Left lung (tissue), 14 donors: ENCODE measurements around the gene TSNAX. TPM values are rescaled to one million over a fixed set of nuclear protein-coding genes. Genes with fewer than 3 reads are reported as not detected.

Experiments
- ATAC-seq: fragments of 200-7000 bp; cut with Tn5 transposase; one replicate; pipeline ENCODE4 v1.9.1; 2020; ENCODE audit warnings: moderate library complexity
- DNase-seq, 4 donors: peaks; one replicate each; pipeline ENCODE4 v3.0.0-alpha.2; 2013 to 2020
- H3K27ac ChIP-seq, 2 donors: fragments of 200-600 bp; sonication (generic) in 1 of 2; one replicate each; pipeline versions ENCODE4 v1.5.0 to v1.8.0; 2020 to 2021
- H3K27me3 ChIP-seq, 2 donors: fragments of 200-600 bp; sonication (generic) in 1 of 2; one replicate each; pipeline versions ENCODE4 v1.5.0 to v1.8.0; 2020 to 2021
- H3K36me3 ChIP-seq, 2 donors: fragments of 200-600 bp; sonication (generic) in 1 of 2; one replicate each; pipeline versions ENCODE4 v1.5.0 to v1.8.0; 2020 to 2021
- H3K4me1 ChIP-seq, 2 donors: fragments of 200-600 bp; one replicate each; pipeline ENCODE4 v1.8.0; 2021
- H3K4me3 ChIP-seq, 2 donors: fragments of 200-600 bp; sonication (generic) in 1 of 2; one replicate each; pipeline versions ENCODE4 v1.5.0 to v1.8.0; 2020 to 2021; ENCODE audit warnings: mild to moderate bottlenecking in 1 of 2
- H3K9me3 ChIP-seq, 2 donors: fragments of 200-600 bp; sonication (generic) in 1 of 2; one replicate each; pipeline versions ENCODE4 v1.5.0 to v1.8.0; 2020 to 2021
- CTCF ChIP-seq, 2 donors: fragments of 200-600 bp; sonication (generic) in 1 of 2; IDR thresholded peaks; one replicate each; pipeline versions ENCODE4 v1.5.0 to v1.8.0; 2021; ENCODE audit warnings: antibody characterized with exemption in 2 of 2
- intact Hi-C, 2 donors: fragments of 100-400 bp; cut with DNase I; formaldehyde crosslinking; loops; one replicate each; pipeline versions ENCODE4 v1.11.2 to v1.14.2; 2022
- long read RNA-seq, 12 donors: library from polyadenylated mRNA in 2 of 12; unstranded in 2 of 12; transcript quantifications; one replicate each; pipeline ENCODE4 v2.0.0 and lab custom pipeline, GENCODE V29; 2019 to 2026
- polyA plus RNA-seq, 6 donors: library from polyadenylated mRNA; unstranded; fragments of 120-200 nt; gene quantifications; one replicate each; pipeline ENCODE4 v1.2.1, GENCODE V29; 2013; ENCODE audit not compliant: insufficient read length in 6 of 6
- total RNA-seq, 2 donors: library from RNA; stranded (reverse); fragmentation: NEBNext Ultra II Directional; extraction: Animal tissue kit (Norgen Biotek cat#: 25700); gene quantifications; one replicate each; pipeline ENCODE4 v1.2.1, GENCODE V29; 2021
- donor health status: DM: no; HTN: yes; CAD: no.
- donor health status: DM: no; HTN: no; CAD: no.

The TSNAX gene
- total RNA-seq (10 to 100 TPM; 29.1 to 36.3 TPM), polyA plus RNA-seq (10 to 100 TPM; 47.4 to 63.7 (median 52.9) TPM)
- long read RNA-seq, donor 1, transcript TSNAX-201 (6 exons, 2,650 nt): major isoform, 10 of 15 reads
- long read RNA-seq, donor 1, partial matches to known transcripts: 5 of 15 reads
- long read RNA-seq, donor 1, other reads (novel, unspliced or antisense): 0 of 15 reads
- long read RNA-seq, donor 2, transcript TSNAX-201 (6 exons, 2,650 nt): major isoform, 20 of 30 reads
- long read RNA-seq, donor 2, partial matches to known transcripts: 9 of 30 reads
- long read RNA-seq, donor 2, other reads (novel, unspliced or antisense): 0 of 30 reads
- long read RNA-seq, donor 3, transcript TSNAX-201 (6 exons, 2,650 nt): major isoform, 6 of 6 reads
- long read RNA-seq, donor 3, partial matches to known transcripts: 0 of 6 reads
- long read RNA-seq, donor 3, other reads (novel, unspliced or antisense): 0 of 6 reads
- long read RNA-seq, donor 4, transcript TSNAX-201 (6 exons, 2,650 nt): major isoform, 16 of 21 reads
- long read RNA-seq, donor 4, partial matches to known transcripts: 3 of 21 reads
- long read RNA-seq, donor 4, other reads (novel, unspliced or antisense): 2 of 21 reads
- long read RNA-seq, donor 5, transcript TSNAX-201 (6 exons, 2,650 nt): major isoform, 12 of 17 reads
- long read RNA-seq, donor 5, partial matches to known transcripts: 5 of 17 reads
- long read RNA-seq, donor 5, other reads (novel, unspliced or antisense): 0 of 17 reads
- long read RNA-seq, donor 6, transcript TSNAX-201 (6 exons, 2,650 nt): major isoform, 9 of 9 reads
- long read RNA-seq, donor 6, partial matches to known transcripts: 0 of 9 reads
- long read RNA-seq, donor 6, other reads (novel, unspliced or antisense): 0 of 9 reads
- long read RNA-seq, donor 7, transcript TSNAX-201 (6 exons, 2,650 nt): major isoform, 7 of 7 reads
- long read RNA-seq, donor 7, partial matches to known transcripts: 0 of 7 reads
- long read RNA-seq, donor 7, other reads (novel, unspliced or antisense): 0 of 7 reads
- long read RNA-seq, donor 8, transcript TSNAX-201 (6 exons, 2,650 nt): major isoform, 9 of 9 reads
- long read RNA-seq, donor 8, partial matches to known transcripts: 0 of 9 reads
- long read RNA-seq, donor 8, other reads (novel, unspliced or antisense): 0 of 9 reads
- long read RNA-seq, donor 9: 0 reads
- long read RNA-seq, donor 10, transcript TSNAX-201 (6 exons, 2,650 nt): major isoform, 12 of 13 reads
- long read RNA-seq, donor 10, partial matches to known transcripts: 0 of 13 reads
- long read RNA-seq, donor 10, other reads (novel, unspliced or antisense): 1 of 13 reads
- long read RNA-seq, donor 11, transcript TSNAX-201 (6 exons, 2,650 nt): major isoform, 10 of 24 reads
- long read RNA-seq, donor 11, partial matches to known transcripts: 14 of 24 reads
- long read RNA-seq, donor 11, other reads (novel, unspliced or antisense): 0 of 24 reads
- long read RNA-seq, donor 12, transcript TSNAX-201 (6 exons, 2,650 nt): major isoform, 11 of 12 reads
- long read RNA-seq, donor 12, partial matches to known transcripts: 0 of 12 reads
- long read RNA-seq, donor 12, other reads (novel, unspliced or antisense): 0 of 12 reads

GRCh38 chr1:231528172-231529029 is at the start of gene TSNAX:
TSS of gene TSNAX (plus strand) at chr1:231528669. CDS start at chr1:231528811, 142 bp downstream.
- Histone ChIP-seq H3K4me3 (peak within 1 kb of the TSS; percentile 73 to 74), H3K4me1 (peaks cover 11 to 64% of the 10 kb centered on the region in 2 donors), H3K27ac (peak within 1 kb of the TSS; percentile 89 to 91), H3K27me3 (no peaks in the 10 kb centered on the region), H3K36me3 (peaks cover 0 to 8% of the 10 kb centered on the region in 2 donors), H3K9me3 (no peaks in the 10 kb centered on the region)
- TF ChIP-seq CTCF (IDR thresholded peaks at IDR 0.05): no peak
- peak; percentile 99 for ATAC-seq
- peak; percentile 91 to 97 (median 96) for DNase-seq
- intact Hi-C loops: no loop called here

- intact Hi-C loops: no loop called here
- H3K36me3 ChIP-seq: no peaks in the 10 kb centered on the region
- H3K27me3 ChIP-seq: no peaks in the 10 kb centered on the region
- peaks cover 0 to 3% of the 10 kb centered on the region in 2 donors for H3K9me3 ChIP-seq
- H3K4me1 ChIP-seq: no peaks in the 10 kb centered on the region
- DNase-seq: no peak
- no peak overlapping the region for H3K4me3 ChIP-seq
- TF ChIP-seq CTCF (IDR thresholded peaks at IDR 0.05): no peak
- no peak for ATAC-seq
- H3K27ac ChIP-seq: no peak overlapping the region
Measured at GRCh38 chr1:231478811-231479210, 49.7 kb upstream of the TSNAX start.

- TF ChIP-seq CTCF (IDR thresholded peaks at IDR 0.05): no peak
- intact Hi-C loops: no loop called here
- Histone ChIP-seq H3K9me3 (peaks cover 0 to 3% of the 10 kb centered on the region in 2 donors), H3K4me1 (no peaks in the 10 kb centered on the region), H3K27me3 (no peaks in the 10 kb centered on the region), H3K4me3 (no peak overlapping the region), H3K27ac (no peak overlapping the region), H3K36me3 (no peaks in the 10 kb centered on the region)
- no peak for DNase-seq
- ATAC-seq: no peak
Measured at GRCh38 chr1:231480008-231480407, 48.5 kb upstream of the TSNAX start.

GRCh38 chr1:231481289-231481688 is 47.2 kb upstream of the TSNAX start:
- Histone ChIP-seq H3K4me1 (no peaks in the 10 kb centered on the region), H3K27me3 (no peaks in the 10 kb centered on the region), H3K4me3 (no peak overlapping the region), H3K36me3 (no peaks in the 10 kb centered on the region), H3K9me3 (peaks cover 0 to 3% of the 10 kb centered on the region in 2 donors), H3K27ac (no peak overlapping the region)
- DNase-seq: no peak
- no peak for TF ChIP-seq CTCF (IDR thresholded peaks at IDR 0.05)
- intact Hi-C loops: no loop called here
- ATAC-seq: no peak
